GM12891 (cell line): Measurements from ENCODE around the gene ZNF624.

ENCODE experiments used
- PAX5 ChIP-seq: IDR thresholded peaks from 2 replicates; pipeline ENCODE4 v1.6.1; 2011; ENCODE audit warnings: low read length, moderate library complexity, mild to moderate bottlenecking; ENCODE audit not compliant: insufficient read depth, severe bottlenecking
- POLR2A ChIP-seq: IDR thresholded peaks from 2 replicates; pipeline ENCODE4 v1.6.1; 2011; ENCODE audit warnings: low read depth, low read length, control low read depth
- POLR2AphosphoS5 ChIP-seq: IDR thresholded peaks from 2 replicates; pipeline ENCODE4 v1.6.1; 2011; ENCODE audit warnings: low read depth, low read length, control low read depth
- SPI1 ChIP-seq: IDR thresholded peaks from 2 replicates; pipeline ENCODE4 v1.6.1; 2011; ENCODE audit warnings: low read depth, low read length, control low read depth
- TAF1 ChIP-seq: IDR thresholded peaks from 2 replicates; pipeline ENCODE4 v1.6.1; 2011; ENCODE audit warnings: low read depth, low read length, control low read depth

DNA sequence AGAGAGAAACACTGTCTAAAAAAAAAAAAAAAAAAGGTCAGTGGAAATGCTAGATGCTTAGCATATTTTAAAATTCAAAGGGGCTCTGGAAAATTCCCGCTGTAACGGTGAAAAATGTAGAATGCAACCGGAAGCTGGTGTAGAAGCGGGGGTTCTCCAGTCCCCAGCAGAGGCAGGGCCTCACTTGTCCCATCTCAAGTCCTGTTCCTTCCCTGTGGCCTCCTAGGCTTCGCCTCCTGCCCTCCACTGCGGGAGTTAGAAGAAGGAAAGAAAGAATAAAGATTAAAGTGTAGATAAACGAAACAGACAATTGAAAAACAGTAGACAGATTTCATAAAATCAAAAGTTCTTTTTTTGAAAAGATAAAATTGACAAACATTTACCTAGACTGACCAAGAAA lies 69.9 kb downstream of the ZNF624 start:
- TF ChIP-seq POLR2A (no peak), POLR2AphosphoS5 (no peak), PAX5 (no peak), SPI1 (no peak), TAF1 (no peak)
